Progenitor cell of endocrine pancreas (in vitro differentiated cells): ENCODE data around the gene DHTKD1. TPM values are rescaled to one million over a fixed set of nuclear protein-coding genes. Genes with fewer than 3 reads are reported as not detected.

Source experiments
- DNase-seq: peaks from one replicate; pipeline ENCODE4 v3.0.0; 2021; ENCODE audit warnings: low spot score; ENCODE audit not compliant: unreplicated experiment
- H3K27ac Mint-ChIP-seq: 2 replicates; pipeline ENCODE4 v1.8.0; 2021; ENCODE audit warnings: mild to moderate bottlenecking, moderate library complexity, mixed read lengths
- H3K27me3 Mint-ChIP-seq: 2 replicates; pipeline ENCODE4 v1.8.0; 2021; ENCODE audit warnings: mixed read lengths
- H3K36me3 Mint-ChIP-seq: 2 replicates; pipeline ENCODE4 v1.8.0; 2022; ENCODE audit warnings: mixed read lengths; ENCODE audit not compliant: insufficient read depth
- H3K4me1 Mint-ChIP-seq: 2 replicates; pipeline ENCODE4 v1.8.0; 2021; ENCODE audit warnings: low read depth, mixed read lengths
- H3K4me3 Mint-ChIP-seq: 2 replicates; pipeline ENCODE4 v1.8.0; 2021; ENCODE audit warnings: low read depth, mild to moderate bottlenecking, moderate library complexity, mixed read lengths
- H3K9me3 Mint-ChIP-seq: 2 replicates; pipeline ENCODE4 v1.8.0; 2021; ENCODE audit warnings: low read depth, mixed read lengths
- CTCF ChIP-seq: fragments of 200-600 bp; sonication (generic); IDR thresholded peaks from one replicate; pipeline ENCODE4 v1.5.0; 2021; ENCODE audit warnings: antibody characterized with exemption, mild to moderate bottlenecking; ENCODE audit not compliant: unreplicated experiment
- long read RNA-seq: library from polyadenylated mRNA; unstranded; transcript quantifications from one replicate; pipeline ENCODE4 v2.0.0, GENCODE V29; 2020
- total RNA-seq: library from RNA; stranded (reverse); gene quantifications from 2 replicates; pipeline ENCODE4 v1.2.1, GENCODE V29; 2021

The DHTKD1 gene
- 43.6 and 44.5 TPM in 2 replicates for total RNA-seq
- long read RNA-seq, full-length matches to known transcripts: 167 of 260 reads
- long read RNA-seq, partial matches to known transcripts: 13 of 260 reads
- long read RNA-seq, other reads (novel, unspliced or antisense): 80 of 260 reads

GRCh38 chr10:12068449-12069269 is at the start of gene DHTKD1:
DHTKD1 (plus strand) TSS chr10:12068954; CDS start chr10:12069034, 80 bp downstream.
- peak; percentile 53 for TF ChIP-seq CTCF
- no peaks in the 10 kb centered on the region for H3K36me3 Mint-ChIP-seq
- peak within 1 kb of the TSS; percentile 93 for H3K27ac Mint-ChIP-seq
- H3K4me3 Mint-ChIP-seq: peak within 1 kb of the TSS; percentile 83
- DNase-seq: peak; percentile 100
- no peaks in the 10 kb centered on the region for H3K27me3 Mint-ChIP-seq
- H3K9me3 Mint-ChIP-seq: no peaks in the 10 kb centered on the region
- H3K4me1 Mint-ChIP-seq: peaks cover 9% of the 10 kb centered on the region

- no peak for TF ChIP-seq CTCF
- no peaks in the 10 kb centered on the region for H3K27me3 Mint-ChIP-seq
- H3K27ac Mint-ChIP-seq: no peak overlapping the region
- H3K9me3 Mint-ChIP-seq: no peaks in the 10 kb centered on the region
- H3K36me3 Mint-ChIP-seq: peaks cover 4% of the 10 kb centered on the region
- H3K4me1 Mint-ChIP-seq: no peaks in the 10 kb centered on the region
- no peak for DNase-seq
- no peak overlapping the region for H3K4me3 Mint-ChIP-seq
Observed at GRCh38 chr10:12019283-12019971, 49.3 kb upstream of the DHTKD1 start.

GRCh38 chr10:12020574-12020973 is 48.2 kb upstream of the DHTKD1 start:
- Mint-ChIP-seq H3K36me3 (peaks cover 4% of the 10 kb centered on the region), H3K27ac (no peak overlapping the region), H3K9me3 (no peaks in the 10 kb centered on the region), H3K27me3 (no peaks in the 10 kb centered on the region), H3K4me3 (no peak overlapping the region), H3K4me1 (no peaks in the 10 kb centered on the region)
- no peak for TF ChIP-seq CTCF
- DNase-seq: no peak

- Mint-ChIP-seq H3K36me3 (peaks cover 9% of the 10 kb centered on the region), H3K4me3 (no peak overlapping the region), H3K9me3 (no peaks in the 10 kb centered on the region), H3K27me3 (no peaks in the 10 kb centered on the region), H3K4me1 (no peaks in the 10 kb centered on the region), H3K27ac (no peak overlapping the region)
- DNase-seq: no peak
- TF ChIP-seq CTCF: no peak
Observed at GRCh38 chr10:12022580-12023257, 46.0 kb upstream of the DHTKD1 start.

- Mint-ChIP-seq H3K27me3 (no peaks in the 10 kb centered on the region), H3K4me1 (no peaks in the 10 kb centered on the region), H3K36me3 (peaks cover 17% of the 10 kb centered on the region), H3K27ac (no peak overlapping the region), H3K9me3 (no peaks in the 10 kb centered on the region), H3K4me3 (no peak overlapping the region)
- no peak for TF ChIP-seq CTCF
- DNase-seq: no peak
Observed at GRCh38 chr10:12025591-12025990, 43.2 kb upstream of the DHTKD1 start.
